ENCODE data around the gene MDFIC. TPM values are rescaled to one million over a fixed set of nuclear protein-coding genes. Genes with fewer than 3 reads are reported as not detected.

Gene MDFIC
- total RNA-seq, 1 experiment from 2014 or later, result 7.3 TPM

GRCh38 chr7:114973147-114973546 lies 51.3 kb downstream of the MDFIC start:
- H3K27ac ChIP-seq (ENCODE audit: low read length), result no peak overlapping the region
- no TSS peak for BruUV-seq (replicated peaks)
- H3K9me3 ChIP-seq (ENCODE audit: control insufficient read depth, insufficient read depth, low read depth, low read length), result no peaks in the 10 kb centered on the region
- H3K27me3 ChIP-seq (ENCODE audit: control insufficient read depth, insufficient read depth, low read length), result no peaks in the 10 kb centered on the region
- in situ Hi-C loops (cut with HindIII; ENCODE audit: low pct_unique_long_range_greater_than_20kb, low sequenced_read_pairs) (no loop called here), intact Hi-C loops (cut with micrococcal nuclease; ENCODE audit: unreplicated experiment) (no loop called here)
- H3K36me3 ChIP-seq (ENCODE audit: control insufficient read depth, insufficient read depth, low read length), result no peaks in the 10 kb centered on the region; the same call in 1 of the 2 replicates
- POLR2A ChIA-PET, result no interaction called here
- no peak for TF ChIP-seq REST (IDR thresholded peaks at IDR 0.05; ENCODE audit: insufficient read depth in 1 of 2, low read depth in 2 of 2, low read length in 1 of 2)
- ATAC-seq (no peak), DNase-seq (ENCODE audit: low read depth, low spot score) (no peak)
- CTCF ChIA-PET, result no interaction called here
- no peak overlapping the region for H3K4me3 ChIP-seq (ENCODE audit: low read depth in 2 of 2, low read length in 2 of 2)
- H3K4me1 ChIP-seq (ENCODE audit: control insufficient read depth, insufficient read depth, low read length), result no peaks in the 10 kb centered on the region

- TF ChIP-seq CTCF (IDR thresholded peaks at IDR 0.05), result no peak
- TF ChIP-seq TCF7L2 (IDR thresholded peaks at IDR 0.05; ENCODE audit: low read depth, low read length), result no peak
- TF ChIP-seq SIN3A (IDR thresholded peaks at IDR 0.05; ENCODE audit: borderline replicate concordance, insufficient read depth, low read depth, low read length), result no peak
- TF ChIP-seq POLR2AphosphoS5 (IDR thresholded peaks at IDR 0.05; ENCODE audit: low read depth, low read length), result no peak
- no peak for TF ChIP-seq REST (IDR thresholded peaks at IDR 0.05; ENCODE audit: insufficient read depth in 1 of 2, low read depth in 2 of 2, low read length in 1 of 2)
- no peak overlapping the region for H3K27ac ChIP-seq (ENCODE audit: low read length)
- ChIA-PET POLR2A (no interaction called here), CTCF (interaction anchor here (0.7 kb wide), 1 partner anchor 518 kb away, joined by 11 read pairs; no protein-coding TSS in a partner anchor)
- in situ Hi-C loops (cut with HindIII; ENCODE audit: low pct_unique_long_range_greater_than_20kb, low sequenced_read_pairs) (no loop called here), intact Hi-C loops (cut with micrococcal nuclease; ENCODE audit: unreplicated experiment) (no loop called here)
- BruUV-seq (replicated peaks), result no TSS peak
- no peaks in the 10 kb centered on the region for H3K4me1 ChIP-seq (ENCODE audit: control insufficient read depth, insufficient read depth, low read length)
- no peak overlapping the region for H3K4me3 ChIP-seq (ENCODE audit: low read depth in 2 of 2, low read length in 2 of 2)
- no peak for DNase-seq (ENCODE audit: low read depth, low spot score)
- H3K36me3 ChIP-seq (ENCODE audit: control insufficient read depth, insufficient read depth, low read length), result no peaks in the 10 kb centered on the region; the same call in 1 of the 2 replicates
- H3K9me3 ChIP-seq (ENCODE audit: control insufficient read depth, insufficient read depth, low read depth, low read length), result no peaks in the 10 kb centered on the region
- no peak for ATAC-seq
- no peaks in the 10 kb centered on the region for H3K27me3 ChIP-seq (ENCODE audit: control insufficient read depth, insufficient read depth, low read length)
These were observed 53.5 kb downstream of the MDFIC start for GRCh38 chr7:114975401-114975800.
